Activated CD4-positive, alpha-beta memory T cell treated with anti-CD3 and anti-CD28 coated beads, Interleukin-2, amount 10 ng/mL, durations not matched to agents 7 days and 5 days (primary cell): ENCODE results near the gene KLF9. TPM values are rescaled to one million over a fixed set of nuclear protein-coding genes. Genes with fewer than 3 reads are reported as not detected.
"Not testable (repeated sequence)": the region's sequence is repeated elsewhere in the genome, so short reads cannot be mapped to it uniquely, and the experiment has no call there.

Experiments
- CTCF ChIA-PET: fragments of 350-600 bp; sonication (Branson Sonifier 250); formaldehyde crosslinking; loops from one replicate; lab custom pipeline; 2021; ENCODE audit warnings: antibody characterized with exemption, inconsistent platforms; lab: Charles Lee
- POLR2A ChIA-PET: fragments of 350-600 bp; sonication (Branson Sonifier 250); formaldehyde crosslinking; loops from one replicate; lab custom pipeline; 2021; ENCODE audit warnings: antibody characterized with exemption; lab: Charles Lee
- DNase-seq: peaks from one replicate; pipeline ENCODE4 v3.0.0-alpha.2; 2020
- H3K27ac Mint-ChIP-seq: one replicate; pipeline ENCODE4 v1.8.0; 2021; ENCODE audit warnings: mild to moderate bottlenecking, mixed read lengths
- H3K27me3 Mint-ChIP-seq: one replicate; pipeline ENCODE4 v1.8.0; 2021; ENCODE audit warnings: mixed read lengths
- H3K36me3 Mint-ChIP-seq: one replicate; pipeline ENCODE4 v1.8.0; 2021; ENCODE audit warnings: low read depth, mixed read lengths
- H3K4me1 Mint-ChIP-seq: one replicate; pipeline ENCODE4 v1.8.0; 2021; ENCODE audit warnings: mixed read lengths
- H3K4me3 Mint-ChIP-seq: one replicate; pipeline ENCODE4 v1.8.0; 2021; ENCODE audit warnings: mild to moderate bottlenecking, mixed read lengths
- H3K9me3 Mint-ChIP-seq: one replicate; pipeline ENCODE4 v1.8.0; 2021; ENCODE audit warnings: mixed read lengths
- total RNA-seq, 2 experiments: library from RNA; stranded (reverse); gene quantifications; one replicate each; pipeline ENCODE4 v1.2.3, GENCODE V29; 2021

KLF9 gene
- total RNA-seq, 2 experiments from 2014 or later: 19.2 to 19.6 TPM

GRCh38 chr9:70409280-70409679 is 5.2 kb downstream of the KLF9 start:
- no peak overlapping the region for H3K27ac Mint-ChIP-seq
- ChIA-PET CTCF (interaction anchor here (2.6 kb wide), 1 partner anchor 193 kb away, joined by 8 read pairs; no protein-coding TSS in a partner anchor), POLR2A (interaction anchor here (7.0 kb wide), 1 partner anchor 10 kb away, joined by 65 read pairs; no protein-coding TSS in a partner anchor)
- no peak overlapping the region for H3K4me3 Mint-ChIP-seq
- H3K9me3 Mint-ChIP-seq: no peaks in the 10 kb centered on the region
- H3K4me1 Mint-ChIP-seq: peaks cover 57% of the 10 kb centered on the region
- no peak for DNase-seq
- H3K27me3 Mint-ChIP-seq: no peaks in the 10 kb centered on the region
- peaks cover 28% of the 10 kb centered on the region for H3K36me3 Mint-ChIP-seq

- Mint-ChIP-seq H3K36me3 (peaks cover 25% of the 10 kb centered on the region), H3K27me3 (no peaks in the 10 kb centered on the region), H3K4me1 (peaks cover 61% of the 10 kb centered on the region), H3K4me3 (no peak overlapping the region), H3K9me3 (no peaks in the 10 kb centered on the region), H3K27ac (no peak overlapping the region)
- ChIA-PET CTCF (interaction anchor here (2.6 kb wide), 1 partner anchor 194 kb away, joined by 8 read pairs; no protein-coding TSS in a partner anchor), POLR2A (interaction anchor here (7.0 kb wide), 1 partner anchor 11 kb away, joined by 65 read pairs; no protein-coding TSS in a partner anchor)
- DNase-seq: no peak
These were observed 5.9 kb downstream of the KLF9 start for GRCh38 chr9:70408393-70409040.

GRCh38 chr9:70407081-70407503 is 7.4 kb downstream of the KLF9 start:
- H3K4me1 Mint-ChIP-seq: peaks cover 65% of the 10 kb centered on the region
- no peak for DNase-seq
- H3K27ac Mint-ChIP-seq: peak overlapping the region; percentile 1
- ChIA-PET CTCF (interaction anchor here (1.0 to 2.6 kb wide), 3 partner anchors 14 to 195 kb away, joined by 3 to 8 read pairs (median 3); no protein-coding TSS in a partner anchor), POLR2A (interaction anchor here (7.0 kb wide), 1 partner anchor 13 kb away, joined by 65 read pairs; no protein-coding TSS in a partner anchor)
- H3K9me3 Mint-ChIP-seq: no peaks in the 10 kb centered on the region
- peaks cover 20% of the 10 kb centered on the region for H3K36me3 Mint-ChIP-seq
- no peaks in the 10 kb centered on the region for H3K27me3 Mint-ChIP-seq
- H3K4me3 Mint-ChIP-seq: peak overlapping the region; percentile 18

- ChIA-PET CTCF (interaction anchor here (1.1 to 1.2 kb wide), 2 partner anchors 66 kb away, joined by 3 to 5 read pairs; no protein-coding TSS in a partner anchor), POLR2A (interaction anchor here (7.0 kb wide), 1 partner anchor 13 kb away, joined by 65 read pairs; no protein-coding TSS in a partner anchor)
- Mint-ChIP-seq H3K36me3 (peaks cover 13% of the 10 kb centered on the region), H3K4me1 (peaks cover 65% of the 10 kb centered on the region), H3K4me3 (peak overlapping the region; percentile 67), H3K9me3 (no peaks in the 10 kb centered on the region), H3K27ac (peak overlapping the region; percentile 77), H3K27me3 (no peaks in the 10 kb centered on the region)
- DNase-seq: no peak
These were observed 8.0 kb downstream of the KLF9 start for GRCh38 chr9:70406434-70406862.

- ChIA-PET POLR2A (interaction anchor here (7.0 kb wide), 1 partner anchor 14 kb away, joined by 65 read pairs; no protein-coding TSS in a partner anchor), CTCF (interaction anchor here (1.2 kb wide), 1 partner anchor 66 kb away, joined by 5 read pairs; no protein-coding TSS in a partner anchor)
- Mint-ChIP-seq H3K4me1 (peaks cover 63% of the 10 kb centered on the region), H3K36me3 (peaks cover 8% of the 10 kb centered on the region), H3K27me3 (no peaks in the 10 kb centered on the region), H3K27ac (peak overlapping the region; percentile 77), H3K9me3 (no peaks in the 10 kb centered on the region), H3K4me3 (no peak overlapping the region)
- no peak for DNase-seq
These were observed 8.5 kb downstream of the KLF9 start for GRCh38 chr9:70405808-70406433.

GRCh38 chr9:70404261-70404660 is 10.2 kb downstream of the KLF9 start:
- no peak for DNase-seq
- Mint-ChIP-seq H3K4me1 (peaks cover 61% of the 10 kb centered on the region), H3K9me3 (no peaks in the 10 kb centered on the region), H3K27ac (no peak overlapping the region), H3K27me3 (no peaks in the 10 kb centered on the region), H3K4me3 (no peak overlapping the region), H3K36me3 (peaks cover 3% of the 10 kb centered on the region)
- ChIA-PET CTCF (interaction anchor here (1.0 to 1.9 kb wide), 2 partner anchors 13 to 56 kb away, joined by 3 to 9 read pairs; no protein-coding TSS in a partner anchor), POLR2A (interaction anchor here (1.1 to 7.5 kb wide), 5 partner anchors 8 to 126 kb away, joined by 3 to 65 read pairs (median 3); partner anchors contain the start of gene KLF9)

- Mint-ChIP-seq H3K4me1 (peaks cover 66% of the 10 kb centered on the region), H3K9me3 (no peaks in the 10 kb centered on the region), H3K27ac (no peak overlapping the region), H3K4me3 (no peak overlapping the region), H3K36me3 (peaks cover 3% of the 10 kb centered on the region), H3K27me3 (no peaks in the 10 kb centered on the region)
- no peak for DNase-seq
- ChIA-PET CTCF (interaction anchor here (1.9 kb wide), 1 partner anchor 13 kb away, joined by 9 read pairs; no protein-coding TSS in a partner anchor), POLR2A (interaction anchor here (1.1 to 7.5 kb wide), 4 partner anchors 9 to 73 kb away, joined by 3 to 65 read pairs (median 32); partner anchors contain the start of gene KLF9)
These were observed 10.8 kb downstream of the KLF9 start for GRCh38 chr9:70403618-70404025.

GRCh38 chr9:70403166-70403565 is 11.3 kb downstream of the KLF9 start:
- H3K9me3 Mint-ChIP-seq: no peaks in the 10 kb centered on the region
- H3K4me3 Mint-ChIP-seq: no peak overlapping the region
- peaks cover 69% of the 10 kb centered on the region for H3K4me1 Mint-ChIP-seq
- DNase-seq: no peak
- H3K27ac Mint-ChIP-seq: no peak overlapping the region
- ChIA-PET POLR2A (interaction anchor here (1.1 to 7.5 kb wide), 4 partner anchors 9 to 73 kb away, joined by 3 to 65 read pairs (median 32); partner anchors contain the start of gene KLF9), CTCF (no interaction called here)
- peaks cover 3% of the 10 kb centered on the region for H3K36me3 Mint-ChIP-seq
- H3K27me3 Mint-ChIP-seq: no peaks in the 10 kb centered on the region

GRCh38 chr9:70402213-70402612 is 12.2 kb downstream of the KLF9 start:
- H3K27me3 Mint-ChIP-seq: no peaks in the 10 kb centered on the region
- no peaks in the 10 kb centered on the region for H3K9me3 Mint-ChIP-seq
- peaks cover 69% of the 10 kb centered on the region for H3K4me1 Mint-ChIP-seq
- H3K36me3 Mint-ChIP-seq: no peaks in the 10 kb centered on the region
- no peak overlapping the region for H3K4me3 Mint-ChIP-seq
- no peak for DNase-seq
- CTCF ChIA-PET: interaction anchor here (0.7 to 1.4 kb wide), 2 partner anchors 8 to 13 kb away, joined by 3 read pairs; no protein-coding TSS in a partner anchor
- POLR2A ChIA-PET: interaction anchor here (2.3 to 7.5 kb wide), 2 partner anchors 10 to 17 kb away, joined by 10 to 62 read pairs; partner anchors contain the start of gene KLF9
- no peak overlapping the region for H3K27ac Mint-ChIP-seq

- H3K36me3 Mint-ChIP-seq, H3K27me3 Mint-ChIP-seq, H3K27ac Mint-ChIP-seq, DNase-seq, H3K4me3 Mint-ChIP-seq, H3K9me3 Mint-ChIP-seq: not testable (repeated sequence)
- CTCF ChIA-PET: interaction anchor here (1.4 kb wide), 1 partner anchor 9 kb away, joined by 3 read pairs; no protein-coding TSS in a partner anchor
- POLR2A ChIA-PET: interaction anchor here (2.3 to 7.5 kb wide), 2 partner anchors 11 to 18 kb away, joined by 10 to 62 read pairs; partner anchors contain the start of gene KLF9
- peaks cover 65% of the 10 kb centered on the region for H3K4me1 Mint-ChIP-seq
These were observed 13.2 kb downstream of the KLF9 start for GRCh38 chr9:70401241-70401640.

- Mint-ChIP-seq H3K27ac (peak overlapping the region; percentile 52), H3K9me3 (no peaks in the 10 kb centered on the region), H3K4me3 (no peak overlapping the region), H3K27me3 (no peaks in the 10 kb centered on the region), H3K4me1 (peaks cover 58% of the 10 kb centered on the region), H3K36me3 (no peaks in the 10 kb centered on the region)
- ChIA-PET POLR2A (interaction anchor here (2.3 to 7.5 kb wide), 2 partner anchors 12 to 19 kb away, joined by 10 to 62 read pairs; partner anchors contain the start of gene KLF9), CTCF (no interaction called here)
- no peak for DNase-seq
These were observed 14.2 kb downstream of the KLF9 start for GRCh38 chr9:70400107-70400892.
